ENCODE measurements around the gene NME7. TPM values are rescaled to one million over a fixed set of nuclear protein-coding genes. Genes with fewer than 3 reads are reported as not detected.

NME7 gene
- total RNA-seq, 1 donor from 2014 or later: 23.6 TPM

- Histone ChIP-seq H3K9me3 (no peaks in the 10 kb centered on the region), H3K27ac (no peak overlapping the region), H3K27me3 (no peaks in the 10 kb centered on the region), H3K4me3 (no peak overlapping the region), H3K4me1 (no peaks in the 10 kb centered on the region), H3K36me3 (no peaks in the 10 kb centered on the region)
- TF ChIP-seq CTCF (IDR thresholded peaks at IDR 0.05) (no peak), POLR2A (IDR thresholded peaks at IDR 0.05) (no peak), POLR2AphosphoS5 (IDR thresholded peaks at IDR 0.05; ENCODE audit: insufficient read depth in 1 of 2, low read depth in 1 of 2) (no peak)
- intact Hi-C loops (cut with DNase I): no loop called here
- DNase-seq (ENCODE audit: extremely low spot score in 2 of 2): no peak
Measured at GRCh38 chr1:169250795-169251194, 116.8 kb downstream of the NME7 start.

DNA sequence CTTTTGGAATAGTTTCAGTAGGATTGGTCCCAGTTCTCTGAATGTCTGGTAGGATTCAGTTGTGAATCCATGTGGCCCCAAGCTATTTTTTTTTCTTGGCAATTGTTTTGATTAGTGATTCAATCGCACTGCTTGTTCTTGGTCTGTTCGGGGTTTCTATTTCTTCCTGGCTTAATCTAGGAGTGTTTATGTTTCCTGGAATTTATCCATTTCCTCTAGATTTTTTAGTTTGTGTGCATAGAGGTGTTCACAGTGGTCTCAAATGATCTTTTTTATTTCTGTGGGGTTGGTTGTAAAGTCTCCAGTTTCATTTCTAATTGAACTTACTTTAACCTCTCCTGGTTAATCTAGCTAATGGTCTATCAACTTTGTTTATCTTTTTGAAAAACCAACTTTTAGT lies 117.6 kb downstream of the NME7 start:
- H3K27me3 ChIP-seq: no peaks in the 10 kb centered on the region
- H3K36me3 ChIP-seq: no peaks in the 10 kb centered on the region
- no peak for TF ChIP-seq POLR2AphosphoS5 (IDR thresholded peaks at IDR 0.05; ENCODE audit: insufficient read depth in 1 of 2, low read depth in 1 of 2)
- no peak for TF ChIP-seq CTCF (IDR thresholded peaks at IDR 0.05)
- TF ChIP-seq POLR2A (IDR thresholded peaks at IDR 0.05): no peak
- no peak overlapping the region for H3K27ac ChIP-seq
- no peaks in the 10 kb centered on the region for H3K9me3 ChIP-seq
- no peaks in the 10 kb centered on the region for H3K4me1 ChIP-seq
- intact Hi-C loops (cut with DNase I): no loop called here
- no peak overlapping the region for H3K4me3 ChIP-seq
- DNase-seq (ENCODE audit: extremely low spot score in 2 of 2): no peak

GRCh38 chr1:169249611-169250010 lies 118.0 kb downstream of the NME7 start:
- intact Hi-C loops (cut with DNase I): no loop called here
- no peak overlapping the region for H3K27ac ChIP-seq
- H3K4me3 ChIP-seq: no peak overlapping the region
- H3K9me3 ChIP-seq: no peaks in the 10 kb centered on the region
- no peaks in the 10 kb centered on the region for H3K36me3 ChIP-seq
- no peaks in the 10 kb centered on the region for H3K27me3 ChIP-seq
- TF ChIP-seq POLR2AphosphoS5 (IDR thresholded peaks at IDR 0.05; ENCODE audit: insufficient read depth in 1 of 2, low read depth in 1 of 2) (no peak), CTCF (IDR thresholded peaks at IDR 0.05) (no peak), POLR2A (IDR thresholded peaks at IDR 0.05) (no peak)
- no peaks in the 10 kb centered on the region for H3K4me1 ChIP-seq
- DNase-seq (ENCODE audit: extremely low spot score in 2 of 2): no peak

- no peaks in the 10 kb centered on the region for H3K27me3 ChIP-seq
- H3K4me3 ChIP-seq: no peak overlapping the region
- no peaks in the 10 kb centered on the region for H3K36me3 ChIP-seq
- H3K27ac ChIP-seq: no peak overlapping the region
- no peak for TF ChIP-seq POLR2AphosphoS5 (IDR thresholded peaks at IDR 0.05; ENCODE audit: insufficient read depth in 1 of 2, low read depth in 1 of 2)
- H3K9me3 ChIP-seq: no peaks in the 10 kb centered on the region
- intact Hi-C loops (cut with DNase I): no loop called here
- H3K4me1 ChIP-seq: peaks cover 5% of the 10 kb centered on the region
- DNase-seq (ENCODE audit: extremely low spot score in 2 of 2): no peak
Measured at GRCh38 chr1:169245706-169246105, 121.9 kb downstream of the NME7 start.

DNA sequence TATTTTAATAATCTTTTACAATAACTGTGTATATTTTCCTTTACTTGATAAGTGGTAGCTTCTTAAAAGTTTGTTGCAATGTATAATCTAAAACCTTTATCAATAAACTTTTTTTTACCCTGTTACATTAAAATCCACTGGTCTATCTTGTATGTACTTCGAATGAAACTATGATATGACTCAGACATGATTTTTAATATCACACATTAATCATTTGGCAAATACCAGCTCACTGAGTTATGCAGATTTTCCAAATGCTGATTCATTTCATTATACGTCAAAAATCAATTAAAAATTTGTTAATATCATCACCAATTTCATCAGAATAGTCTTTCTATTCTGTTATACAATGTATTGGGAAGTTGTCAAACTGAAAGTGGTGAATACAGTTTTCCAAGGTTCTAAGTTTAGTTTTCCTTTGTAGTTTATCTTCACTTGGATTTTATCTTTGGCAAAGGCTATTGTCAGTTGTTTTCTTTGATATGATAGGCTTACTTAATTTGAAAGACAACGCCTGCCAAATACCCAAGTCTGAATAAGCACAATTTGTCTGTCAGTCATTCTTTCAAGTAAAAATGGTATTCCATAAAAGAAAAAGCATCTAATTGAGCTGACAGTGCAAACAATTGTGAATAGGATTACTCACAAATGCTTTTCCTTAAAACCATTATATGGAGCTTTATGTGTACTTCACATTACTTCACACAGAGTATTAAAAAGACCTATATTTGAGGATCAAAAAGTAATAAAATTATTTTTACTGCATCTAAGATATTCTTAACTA lies 127.0 kb downstream of the NME7 start:
- Histone ChIP-seq H3K27me3 (no peaks in the 10 kb centered on the region), H3K4me1 (peaks cover 5% of the 10 kb centered on the region), H3K4me3 (no peak overlapping the region), H3K9me3 (no peaks in the 10 kb centered on the region), H3K27ac (no peak overlapping the region), H3K36me3 (no peaks in the 10 kb centered on the region)
- intact Hi-C loops (cut with DNase I): no loop called here
- TF ChIP-seq POLR2A (IDR thresholded peaks at IDR 0.05) (no peak), POLR2AphosphoS5 (IDR thresholded peaks at IDR 0.05; ENCODE audit: insufficient read depth in 1 of 2, low read depth in 1 of 2) (no peak), CTCF (IDR thresholded peaks at IDR 0.05) (no peak)
- DNase-seq (ENCODE audit: extremely low spot score in 2 of 2): no peak

Measured in vagina (tissue), 2 donors.